Stimulated activated CD4-positive, alpha-beta T cell treated with anti-CD3 and anti-CD28 coated beads, Interleukin-12 subunit alpha, Interleukin-12 subunit beta, amount 100 ng/mL, for 4 hours (primary cell): Measurements from ENCODE around the gene OLAH.

Experiments used
- DNase-seq: peaks from one replicate; pipeline ENCODE4 v3.0.0-alpha.2; 2020

OLAH gene

GRCh38 chr10:15072358-15072757, 28.6 kb downstream of the OLAH start:
- DNase-seq: no peak

GRCh38 chr10:15075421-15075820, 31.7 kb downstream of the OLAH start:
- DNase-seq: no peak

GRCh38 chr10:15083674-15084501, 40.1 kb downstream of the OLAH start:
- no peak for DNase-seq

GRCh38 chr10:15084502-15084922, 40.8 kb downstream of the OLAH start:
- no peak for DNase-seq

GRCh38 chr10:15088428-15089261, 44.9 kb downstream of the OLAH start, which contains the start of gene ACBD7:
ACBD7 (minus strand) TSS chr10:15088776; CDS start chr10:15088728, 48 bp downstream.
- peak; percentile 78 for DNase-seq

- no peak for DNase-seq
These were observed 47.7 kb downstream of the OLAH start for GRCh38 chr10:15091418-15091817.

- DNase-seq: no peak
These were observed 49.2 kb downstream of the OLAH start for GRCh38 chr10:15092855-15093408.

GRCh38 chr10:15096661-15097010, 52.9 kb downstream of the OLAH start:
- DNase-seq: no peak

- DNase-seq: peak; percentile 97
These were observed 53.5 kb downstream of the OLAH start, which contains the start of gene RPP38 for GRCh38 chr10:15097011-15097812. RPP38 (plus strand) TSS chr10:15097355; CDS start chr10:15103315, 5,960 bp downstream.

GRCh38 chr10:15099886-15100285, 56.1 kb downstream of the OLAH start:
- DNase-seq: no peak

- DNase-seq: no peak
These were observed 59.8 kb downstream of the OLAH start for GRCh38 chr10:15103513-15103912.

GRCh38 chr10:15106352-15107013, 62.7 kb downstream of the OLAH start:
- DNase-seq: peak; percentile 62

GRCh38 chr10:15112657-15113056, 68.9 kb downstream of the OLAH start:
- DNase-seq: no peak

GRCh38 chr10:15113766-15114165, 70.0 kb downstream of the OLAH start:
- DNase-seq: no peak

GRCh38 chr10:15116225-15116624, 72.5 kb downstream of the OLAH start:
- DNase-seq: no peak

GRCh38 chr10:15118615-15119014, 74.9 kb downstream of the OLAH start:
- DNase-seq: no peak

- DNase-seq: no peak
These were observed 76.8 kb downstream of the OLAH start for GRCh38 chr10:15120523-15120922.

GRCh38 chr10:15121707-15122106, 78.0 kb downstream of the OLAH start:
- DNase-seq: no peak

- no peak for DNase-seq
These were observed 78.8 kb downstream of the OLAH start for GRCh38 chr10:15122477-15123030.
